ENCODE data around the gene OR2B2. TPM values are rescaled to one million over a fixed set of nuclear protein-coding genes. Genes with fewer than 3 reads are reported as not detected.

OR2B2 gene
- total RNA-seq, 1 donor from 2014 or later: not detected

- H3K4me3 ChIP-seq: peak overlapping the region in 1 of 2 donors; percentile 72
- no peaks in the 10 kb centered on the region for H3K9me3 ChIP-seq
Measured at GRCh38 chr6:27874016-27874415, 38.2 kb downstream of the OR2B2 start.

GRCh38 chr6:27873021-27873940 lies 38.9 kb downstream of the OR2B2 start:
- Histone ChIP-seq H3K27ac (peak overlapping the region; percentile 56 to 71), H3K36me3 (no peaks in the 10 kb centered on the region), H3K9me3 (no peaks in the 10 kb centered on the region), H3K27me3 (no peaks in the 10 kb centered on the region), H3K4me3 (peak overlapping the region; percentile 64 to 72), H3K4me1 (peaks cover 0 to 2% of the 10 kb centered on the region in 2 donors)
- TF ChIP-seq CTCF (IDR thresholded peaks at IDR 0.05): no peak
- peak in 1 of 2 donors; percentile 76 for DNase-seq (ENCODE audit: low spot score in 2 of 2)
- intact Hi-C loops (cut with DNase I): loop anchor here (2.0 kb wide), 1 partner anchor 22 kb away; no protein-coding TSS in a partner anchor

More at GRCh38 chr6:27874016-27874415, 38.2 kb downstream of the OR2B2 start:
- H3K36me3 ChIP-seq: no peaks in the 10 kb centered on the region
- H3K27ac ChIP-seq: no peak overlapping the region
- DNase-seq (ENCODE audit: low spot score in 2 of 2): no peak
- no peak for TF ChIP-seq CTCF (IDR thresholded peaks at IDR 0.05)
- no peaks in the 10 kb centered on the region for H3K27me3 ChIP-seq
- intact Hi-C loops (cut with DNase I): no loop called here
- H3K4me1 ChIP-seq: peaks cover 0 to 2% of the 10 kb centered on the region in 2 donors

GRCh38 chr6:27872642-27873020 lies 39.6 kb downstream of the OR2B2 start:
- H3K36me3 ChIP-seq: no peaks in the 10 kb centered on the region
- DNase-seq (ENCODE audit: low spot score in 2 of 2): no peak
- TF ChIP-seq CTCF (IDR thresholded peaks at IDR 0.05): no peak
- peak overlapping the region; percentile 64 to 72 for H3K4me3 ChIP-seq
- H3K27me3 ChIP-seq: no peaks in the 10 kb centered on the region
- peaks cover 0 to 2% of the 10 kb centered on the region in 2 donors for H3K4me1 ChIP-seq
- H3K27ac ChIP-seq: peak overlapping the region; percentile 56 to 71
- intact Hi-C loops (cut with DNase I): loop anchor here (2.0 kb wide), 1 partner anchor 22 kb away; no protein-coding TSS in a partner anchor
- no peaks in the 10 kb centered on the region for H3K9me3 ChIP-seq

- intact Hi-C loops (cut with DNase I): loop anchor here (2.0 kb wide), 1 partner anchor 23 kb away; no protein-coding TSS in a partner anchor
- no peaks in the 10 kb centered on the region for H3K36me3 ChIP-seq
- TF ChIP-seq CTCF (IDR thresholded peaks at IDR 0.05): peak in 1 of 3 experiments; percentile 7
- peak overlapping the region; percentile 18 to 71 for H3K27ac ChIP-seq
- no peaks in the 10 kb centered on the region for H3K27me3 ChIP-seq
- H3K4me3 ChIP-seq: peak overlapping the region; percentile 64 to 72
- peaks cover 0 to 3% of the 10 kb centered on the region in 2 donors for H3K4me1 ChIP-seq
- DNase-seq (ENCODE audit: low spot score in 2 of 2): peak; percentile 41 to 88
- no peaks in the 10 kb centered on the region for H3K9me3 ChIP-seq
Measured at GRCh38 chr6:27871924-27872638, 40.1 kb downstream of the OR2B2 start.

- no peak overlapping the region for H3K27ac ChIP-seq
- H3K9me3 ChIP-seq: no peaks in the 10 kb centered on the region
- no peaks in the 10 kb centered on the region for H3K36me3 ChIP-seq
- peaks cover 6 to 16% of the 10 kb centered on the region in 2 donors for H3K4me1 ChIP-seq
- no peak overlapping the region for H3K4me3 ChIP-seq
- intact Hi-C loops (cut with DNase I): no loop called here
- no peak for TF ChIP-seq CTCF (IDR thresholded peaks at IDR 0.05)
- DNase-seq (ENCODE audit: low spot score in 2 of 2): no peak
- H3K27me3 ChIP-seq: no peaks in the 10 kb centered on the region
Measured at GRCh38 chr6:27870291-27870870, 41.8 kb downstream of the OR2B2 start.

Data from ascending aorta (tissue), 2 donors.